HCT116 (cell line): ENCODE measurements around the gene NLRC5. TPM values are rescaled to one million over a fixed set of nuclear protein-coding genes. Genes with fewer than 3 reads are reported as not detected.

Experiments used
- ATAC-seq: fragments of 200-7000 bp; cut with Tn5 transposase; 2 replicates; pipeline ENCODE4 v1.9.1; 2020; ENCODE audit warnings: mild to moderate bottlenecking, moderate library complexity
- BruUV-seq: library from RNA; stranded (reverse); fragments of 400-500 nt; replicated peaks from 2 replicates; lab custom pipeline; 2021; lab: Mats Ljungman, UMichigan
- CTCF ChIA-PET: fragments of 300-600 bp; sonication (Branson Sonifier 250); formaldehyde crosslinking; loops from one replicate; lab custom pipeline; 2021; ENCODE audit warnings: antibody characterized with exemption; lab: Charles Lee
- POLR2A ChIA-PET: fragments of 300-600, 350-600 bp; sonication (Branson Sonifier 250); formaldehyde crosslinking; loops from one replicate; lab custom pipeline; 2021; ENCODE audit warnings: antibody characterized with exemption; lab: Charles Lee
- RAD21 ChIA-PET, 2 experiments: fragments of 300-600 bp; sonication (Branson Sonifier 250); formaldehyde crosslinking; loops; one replicate each; lab custom pipeline; 2023; ENCODE audit warnings: low total read pairs in 2 of 2; ENCODE audit not compliant: uncharacterized antibody in 2 of 2, unreplicated experiment in 2 of 2, low non-redundant PET in 1 of 2; lab: Charles Lee
- DNase-seq: peaks from one replicate; pipeline ENCODE4 v3.0.0-alpha.2; 2010; ENCODE audit warnings: low read depth, low spot score
- H2AFZ ChIP-seq: fragments of 200-600 bp; shearing (Covaris generic), sonication (generic); 2 replicates; pipeline ENCODE4 v1.6.1; 2017; ENCODE audit warnings: low read depth, mixed run types, mixed read lengths, antibody characterized with exemption, low read length; ENCODE audit not compliant: poor library complexity, severe bottlenecking
- H3K27ac ChIP-seq: 2 replicates; pipeline ENCODE4 v1.5.1; 2012; ENCODE audit warnings: low read depth, low read length
- H3K27me3 ChIP-seq: fragments of 200-600 bp; sonication (generic); 2 replicates; pipeline ENCODE4 v1.6.1; 2016; ENCODE audit warnings: mixed run types, low read length, mixed read lengths; ENCODE audit not compliant: insufficient read depth
- H3K36me3 ChIP-seq, 2 experiments: fragments of 200-500 bp in 1 of 2; fragments of 200-600 bp in 1 of 2; sonication (Bioruptor generic) in 1 of 2; sonication (generic) in 1 of 2; 2 replicates each; pipeline versions ENCODE4 v1.5.1 to v1.6.1; 2014 to 2016; ENCODE audit warnings: low read length in 2 of 2, inconsistent platforms in 1 of 2, mixed read lengths in 1 of 2, mixed run types in 1 of 2; ENCODE audit not compliant: insufficient read depth in 2 of 2, control insufficient read depth in 1 of 2
- H3K4me1 ChIP-seq, 2 experiments: fragments of 200-600 bp in 1 of 2; sonication (generic) in 1 of 2; 2 replicates each; pipeline versions ENCODE4 v1.5.1 to v1.6.1; 2012 to 2017; ENCODE audit warnings: low read length in 2 of 2, inconsistent platforms in 1 of 2, mild to moderate bottlenecking in 1 of 2, mixed read lengths in 1 of 2, mixed run types in 1 of 2, moderate library complexity in 1 of 2; ENCODE audit not compliant: insufficient read depth in 2 of 2, control insufficient read depth in 1 of 2
- H3K4me2 ChIP-seq: fragments of 200-600 bp; sonication (generic); 2 replicates; pipeline ENCODE4 v1.6.1; 2017; ENCODE audit warnings: mixed run types, low read length, mixed read lengths
- H3K4me3 ChIP-seq, 2 experiments: fragments of 200-600 bp in 1 of 2; sonication (generic) in 1 of 2; replicated peaks in 1 of 2; 2 replicates each; pipeline ENCODE4 v1.5.1; 2011 to 2016; ENCODE audit warnings: low read length in 2 of 2, control low read depth in 1 of 2, low read depth in 1 of 2, mild to moderate bottlenecking in 1 of 2, mixed read lengths in 1 of 2, mixed run types in 1 of 2
- H3K79me2 ChIP-seq: fragments of 200-600 bp; sonication (generic); 2 replicates; pipeline ENCODE4 v1.6.1; 2017; ENCODE audit warnings: mild to moderate bottlenecking, mixed run types, low read length, moderate library complexity, mixed read lengths; ENCODE audit not compliant: insufficient read depth
- H3K9ac ChIP-seq: fragments of 200-600 bp; sonication (generic); 2 replicates; pipeline ENCODE4 v1.6.1; 2016; ENCODE audit warnings: low read length, mixed read lengths
- H3K9me2 ChIP-seq: fragments of 200-600 bp; sonication (generic), shearing (Covaris generic); 2 replicates; pipeline ENCODE4 v1.6.1; 2017; ENCODE audit warnings: mixed run types, mild to moderate bottlenecking, moderate library complexity; ENCODE audit not compliant: insufficient read depth
- H3K9me3 ChIP-seq, 2 experiments: fragments of 200-500 bp in 1 of 2; fragments of 200-600 bp in 1 of 2; sonication (Bioruptor generic) in 1 of 2; sonication (generic) in 1 of 2; 2 replicates each; pipeline ENCODE4 v1.6.1; 2014 to 2017; ENCODE audit warnings: low read length in 2 of 2, mixed read lengths in 2 of 2, inconsistent platforms in 1 of 2, low read depth in 1 of 2, mild to moderate bottlenecking in 1 of 2, mixed run types in 1 of 2, moderate library complexity in 1 of 2; ENCODE audit not compliant: control insufficient read depth in 1 of 2, insufficient read depth in 1 of 2
- H4K20me1 ChIP-seq: fragments of 200-600 bp; sonication (generic), shearing (Covaris generic); 2 replicates; pipeline ENCODE4 v1.6.1; 2017; ENCODE audit warnings: mixed run types, mild to moderate bottlenecking, moderate library complexity; ENCODE audit not compliant: insufficient read depth
- CEBPB ChIP-seq: IDR thresholded peaks from 2 replicates; pipeline ENCODE4 v1.6.1; 2012; ENCODE audit warnings: low read depth
- EZH2 ChIP-seq: fragments of 200-600 bp; sonication (generic); IDR thresholded peaks from 2 replicates; pipeline ENCODE4 v1.6.1; 2017; ENCODE audit warnings: antibody characterized with exemption, mixed run types
- RAD21 ChIP-seq: IDR thresholded peaks from 2 replicates; pipeline ENCODE4 v1.6.1; 2012; ENCODE audit warnings: low read depth, mild to moderate bottlenecking
- REST ChIP-seq: IDR thresholded peaks from 2 replicates; pipeline ENCODE4 v1.6.1; 2012; ENCODE audit warnings: low read depth
- SIN3A ChIP-seq: IDR thresholded peaks from 2 replicates; pipeline ENCODE4 v1.6.1; 2012; ENCODE audit warnings: low read depth
- SRF ChIP-seq: IDR thresholded peaks from 2 replicates; pipeline ENCODE4 v1.6.1; 2012; ENCODE audit warnings: low read depth
- TCF7L2 ChIP-seq: IDR thresholded peaks from 2 replicates; pipeline ENCODE4 v1.7.0; 2011; ENCODE audit warnings: borderline replicate concordance, inconsistent platforms; ENCODE audit not compliant: insufficient read depth, insufficient read length; ENCODE audit errors: extremely low read depth
- YY1 ChIP-seq: IDR thresholded peaks from 2 replicates; pipeline ENCODE4 v1.6.1; 2011; ENCODE audit warnings: low read length, low read depth, moderate library complexity, mild to moderate bottlenecking; ENCODE audit not compliant: insufficient replicate concordance; ENCODE audit errors: extremely low read depth
- intact Hi-C: fragments of 100-400 bp; cut with micrococcal nuclease; formaldehyde crosslinking; loops from 2 replicates; pipeline ENCODE4 v1.10.0; 2022
- total RNA-seq: library from RNA; stranded (reverse); gene quantifications from one replicate; pipeline ENCODE4 v1.2.1, GENCODE V29; 2021; ENCODE audit not compliant: unreplicated experiment
- TF ChIP-seq, protein P1 (sequence below), 3 experiments: fragments of 200-600 bp in 1 of 3; sonication (generic) in 1 of 3; IDR thresholded peaks in 2 of 3; conservative IDR thresholded peaks in 1 of 3; 2 replicates each; pipeline ENCODE4 v1.5.1; 2012 to 2017; ENCODE audit warnings: low read depth in 2 of 3, low read length in 2 of 3, antibody characterized with exemption in 1 of 3, borderline replicate concordance in 1 of 3, control low read depth in 1 of 3, mild to moderate bottlenecking in 1 of 3, mixed read lengths in 1 of 3, mixed run types in 1 of 3, moderate library complexity in 1 of 3; ENCODE audit not compliant: insufficient read depth in 1 of 3

NLRC5 gene
- total RNA-seq, 1 experiment from 2014 or later, result 10.4 TPM

GRCh38 chr16:57115168-57115513 lies 125.8 kb downstream of the NLRC5 start:
- no TSS peak for BruUV-seq
- ATAC-seq, result no peak
- no peaks in the 10 kb centered on the region for H3K9me3 ChIP-seq
- no peak overlapping the region for H3K27ac ChIP-seq
- ChIA-PET RAD21 (no interaction called here), POLR2A (no interaction called here), CTCF (no interaction called here)
- no peak overlapping the region for H3K9ac ChIP-seq
- H3K9me2 ChIP-seq, result no peaks in the 10 kb centered on the region
- intact Hi-C loops, result no loop called here
- H2AFZ ChIP-seq, result no peak overlapping the region
- no peaks in the 10 kb centered on the region for H4K20me1 ChIP-seq
- H3K79me2 ChIP-seq, result no peaks in the 10 kb centered on the region
- no peak overlapping the region for H3K4me3 ChIP-seq
- H3K27me3 ChIP-seq, result no peaks in the 10 kb centered on the region
- 0 out of 4 replicates have a peak, but pooled peaks cover 0 to 3% of the 10 kb centered on the region in 2 experiments for H3K36me3 ChIP-seq
- no peak overlapping the region for H3K4me2 ChIP-seq
- H3K4me1 ChIP-seq, result peaks cover 2 to 11% of the 10 kb centered on the region in 2 experiments; a peak in 2 of 4 replicates
- no peak for DNase-seq
- TF ChIP-seq EZH2 (no peak), REST (no peak), CEBPB (no peak), TCF7L2 (no peak), RAD21 (no peak), SRF (no peak), YY1 (no peak), SIN3A (no peak)
- TF ChIP-seq, protein P1, sequence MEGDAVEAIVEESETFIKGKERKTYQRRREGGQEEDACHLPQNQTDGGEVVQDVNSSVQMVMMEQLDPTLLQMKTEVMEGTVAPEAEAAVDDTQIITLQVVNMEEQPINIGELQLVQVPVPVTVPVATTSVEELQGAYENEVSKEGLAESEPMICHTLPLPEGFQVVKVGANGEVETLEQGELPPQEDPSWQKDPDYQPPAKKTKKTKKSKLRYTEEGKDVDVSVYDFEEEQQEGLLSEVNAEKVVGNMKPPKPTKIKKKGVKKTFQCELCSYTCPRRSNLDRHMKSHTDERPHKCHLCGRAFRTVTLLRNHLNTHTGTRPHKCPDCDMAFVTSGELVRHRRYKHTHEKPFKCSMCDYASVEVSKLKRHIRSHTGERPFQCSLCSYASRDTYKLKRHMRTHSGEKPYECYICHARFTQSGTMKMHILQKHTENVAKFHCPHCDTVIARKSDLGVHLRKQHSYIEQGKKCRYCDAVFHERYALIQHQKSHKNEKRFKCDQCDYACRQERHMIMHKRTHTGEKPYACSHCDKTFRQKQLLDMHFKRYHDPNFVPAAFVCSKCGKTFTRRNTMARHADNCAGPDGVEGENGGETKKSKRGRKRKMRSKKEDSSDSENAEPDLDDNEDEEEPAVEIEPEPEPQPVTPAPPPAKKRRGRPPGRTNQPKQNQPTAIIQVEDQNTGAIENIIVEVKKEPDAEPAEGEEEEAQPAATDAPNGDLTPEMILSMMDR (IDR thresholded peaks at IDR 0.05 in 2 of 3, conservative IDR thresholded peaks at IDR 0.05 in 1 of 3; ENCODE audit: borderline replicate concordance in 1 of 3, insufficient read depth in 1 of 3, low read depth in 2 of 3, low read length in 2 of 3), result no peak
